ENCODE measurements around the gene FBXL7.

Gene FBXL7

DNA sequence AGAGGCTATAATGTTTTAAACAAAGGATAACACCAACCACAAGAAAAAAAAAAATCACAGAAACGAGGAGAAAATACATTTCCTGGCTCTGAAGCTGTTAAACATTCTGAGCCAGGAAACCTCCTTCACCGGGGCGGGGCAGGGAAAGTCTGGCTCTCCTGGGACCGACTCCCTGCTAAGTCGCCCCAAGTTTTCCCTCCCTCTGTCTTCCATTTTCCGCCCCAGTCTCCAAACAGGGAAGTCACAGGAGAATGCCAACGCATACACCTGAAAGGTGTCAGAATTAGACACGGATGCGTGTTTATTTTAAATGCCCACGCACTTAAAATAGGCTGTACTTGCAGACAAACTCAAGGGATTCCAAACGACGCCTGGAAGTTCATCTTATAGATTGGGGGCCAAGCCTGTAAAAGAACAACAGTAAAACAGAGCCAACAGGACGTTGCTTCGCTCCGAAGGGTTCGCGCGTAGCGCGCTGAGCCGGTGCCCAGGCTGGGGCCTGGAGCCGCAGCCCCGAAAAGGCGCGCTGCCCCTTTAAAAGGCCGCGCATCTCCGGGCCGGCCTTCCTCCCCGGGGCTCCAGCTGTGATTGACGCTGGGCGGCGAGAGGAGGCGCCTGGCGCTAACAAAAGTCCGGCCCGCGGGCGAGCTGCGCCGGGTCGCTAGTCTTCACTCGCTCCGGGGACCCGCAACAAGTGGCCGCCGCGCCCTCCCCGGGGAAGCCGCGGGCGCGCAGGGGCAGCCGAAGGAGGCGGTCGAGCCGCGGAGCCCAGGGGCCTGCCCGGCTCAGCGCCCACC is at the start of gene FBXL7:
TSS of gene FBXL7 (plus strand) at position 653 of the 797 bp plus-strand sequence.
- DNase-seq = no peak

DNA sequence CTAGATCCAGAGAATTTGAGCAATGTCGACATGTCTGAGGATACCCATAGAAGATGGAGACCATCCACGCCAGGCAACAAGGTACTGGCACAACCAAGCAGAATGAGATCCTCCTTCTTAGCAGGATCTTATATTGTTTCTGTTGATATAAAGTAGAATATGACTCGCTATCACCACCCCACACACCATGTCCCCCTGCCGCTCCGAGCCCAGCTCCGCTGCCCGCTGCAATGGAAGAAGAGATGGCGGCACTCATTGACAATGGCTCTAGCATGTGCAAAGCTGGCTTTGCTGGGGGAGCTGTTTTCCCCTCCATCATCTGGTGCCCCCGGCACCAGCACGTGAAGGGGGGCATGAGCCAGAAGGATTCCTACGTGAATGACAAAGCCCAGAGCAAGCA is 49.5 kb upstream of the FBXL7 start:
- DNase-seq = no peak

DNA sequence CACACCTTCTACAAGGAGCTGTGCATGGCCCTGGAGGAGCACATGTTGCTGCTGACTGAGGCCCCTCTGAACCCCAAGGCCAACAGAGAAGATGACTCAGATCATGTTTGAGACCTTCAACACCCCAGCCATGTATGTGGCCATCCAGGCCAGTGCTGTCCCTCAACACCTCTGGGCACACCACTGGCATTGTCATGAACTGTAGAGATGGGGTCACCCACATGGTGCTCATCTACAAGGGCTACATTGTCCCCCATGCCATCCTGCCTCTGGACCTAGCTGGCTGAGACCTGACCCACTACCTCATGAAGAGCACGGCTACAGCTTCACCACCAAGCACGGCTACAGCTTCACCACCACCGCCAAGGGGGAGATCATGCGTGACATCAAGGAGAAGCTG is 49.0 kb upstream of the FBXL7 start:
- DNase-seq = no peak

DNA sequence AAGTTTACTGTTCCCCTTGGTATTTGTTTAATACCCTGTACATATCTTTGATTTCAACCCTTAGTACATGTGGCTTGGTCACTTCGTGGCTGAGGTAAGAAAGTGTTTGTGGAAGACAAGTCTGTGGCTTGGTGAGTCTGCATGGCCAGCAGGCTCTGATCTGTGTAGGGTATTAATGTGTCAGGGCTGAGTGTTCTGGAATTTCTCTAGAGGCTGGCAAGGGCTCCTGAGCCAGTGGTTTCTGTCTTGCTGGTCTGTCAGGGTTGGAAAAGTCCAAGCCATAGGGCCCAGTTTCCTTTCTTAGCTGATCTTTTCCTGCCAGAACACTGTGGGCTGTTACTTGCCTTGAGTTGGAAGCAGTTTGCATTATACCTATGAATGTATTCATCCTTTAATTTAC is 48.0 kb upstream of the FBXL7 start:
- DNase-seq = no peak

DNA sequence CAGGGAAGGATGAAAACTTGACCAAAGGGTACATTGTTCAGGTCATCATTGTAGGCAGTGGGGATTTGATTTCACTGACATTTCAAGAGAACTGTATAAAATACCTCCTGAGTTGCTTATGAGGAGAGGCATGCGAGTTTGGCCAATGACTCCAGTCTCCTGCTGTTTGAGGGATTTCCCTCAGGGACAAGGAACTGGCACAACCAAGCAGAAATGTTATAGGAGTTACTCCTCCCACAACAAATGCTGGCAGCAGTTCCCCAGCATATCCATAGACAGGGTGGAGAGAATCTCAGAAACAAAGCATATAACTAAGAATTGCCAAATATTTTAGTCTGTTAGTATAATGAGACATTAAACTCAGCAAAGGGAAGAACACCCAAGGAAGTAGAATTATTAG is 47.2 kb upstream of the FBXL7 start:
- DNase-seq = no peak

DNA sequence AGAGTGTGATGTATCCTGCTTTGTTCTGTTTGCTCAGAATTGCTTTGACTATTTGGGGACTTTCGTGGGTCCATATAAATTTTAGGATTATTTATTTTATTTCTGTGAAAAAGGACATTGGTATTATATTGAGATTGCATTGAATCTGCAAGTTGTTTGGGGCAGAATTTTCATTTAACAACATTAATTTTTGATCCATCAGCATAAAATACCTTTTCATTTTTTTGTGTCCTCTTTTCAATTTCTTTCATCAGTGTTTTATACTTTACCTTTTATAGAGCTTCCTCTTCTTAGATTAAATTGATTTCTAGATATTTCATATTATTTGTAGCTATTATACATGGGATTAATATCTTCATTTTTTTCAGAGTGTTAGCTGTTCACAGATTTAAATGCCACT is 40.8 kb upstream of the FBXL7 start:
- no peak for DNase-seq

DNA sequence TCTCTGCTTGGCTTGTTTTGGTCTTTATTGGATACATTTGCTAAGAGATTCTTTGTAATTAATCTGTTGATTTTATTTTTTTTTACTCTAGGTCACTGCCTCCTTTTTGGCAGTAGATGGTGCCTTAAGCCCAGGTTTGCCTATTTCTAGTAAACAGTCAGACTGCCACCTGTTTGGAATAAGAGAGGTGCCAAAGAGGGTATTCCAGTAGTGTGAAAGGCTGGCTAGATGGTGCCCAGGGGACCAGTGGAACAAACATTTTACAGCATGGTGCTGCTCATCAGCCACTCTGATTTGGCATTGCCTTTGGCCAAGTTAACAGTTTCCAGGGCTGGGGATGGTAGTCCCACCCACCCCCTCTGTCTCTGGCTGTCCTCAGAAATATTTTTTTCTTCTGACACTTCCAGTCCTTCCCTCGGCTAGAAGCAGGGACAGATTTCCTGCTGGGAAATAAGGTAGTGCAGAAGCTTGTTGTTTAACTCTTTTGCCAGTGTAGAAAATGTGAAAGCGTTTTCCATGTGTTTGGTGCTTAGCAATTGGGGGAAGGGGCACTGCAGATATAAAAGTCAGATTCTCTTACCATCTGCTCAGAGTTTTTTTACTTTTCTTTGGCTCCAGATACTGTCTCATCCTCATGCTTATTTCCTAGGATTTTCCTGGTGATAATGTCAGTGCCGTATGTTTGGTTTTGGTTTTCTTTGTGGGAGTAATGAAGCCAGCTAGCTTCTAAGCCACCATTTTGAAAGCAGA is 36.6 kb upstream of the FBXL7 start:
- no peak for DNase-seq

DNA sequence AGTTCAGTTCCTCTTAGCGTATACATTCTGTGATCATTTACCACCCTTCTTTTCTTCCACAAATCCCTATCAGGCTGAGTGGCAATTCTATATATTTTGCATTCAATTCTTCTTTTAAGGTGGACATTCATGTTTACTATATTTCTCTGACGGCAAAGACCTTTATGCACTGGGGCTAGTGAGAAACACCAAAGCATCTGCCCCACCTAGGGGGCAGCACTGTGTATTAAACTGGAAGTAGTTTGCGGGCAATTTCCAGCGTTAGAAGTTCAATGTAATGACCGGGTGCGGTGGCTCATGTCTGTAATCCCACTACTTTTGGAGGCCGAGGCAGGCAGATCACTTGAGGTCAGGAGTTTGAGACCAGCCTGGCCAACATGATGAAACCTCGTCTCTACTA is 27.9 kb upstream of the FBXL7 start:
- no peak for DNase-seq

DNA sequence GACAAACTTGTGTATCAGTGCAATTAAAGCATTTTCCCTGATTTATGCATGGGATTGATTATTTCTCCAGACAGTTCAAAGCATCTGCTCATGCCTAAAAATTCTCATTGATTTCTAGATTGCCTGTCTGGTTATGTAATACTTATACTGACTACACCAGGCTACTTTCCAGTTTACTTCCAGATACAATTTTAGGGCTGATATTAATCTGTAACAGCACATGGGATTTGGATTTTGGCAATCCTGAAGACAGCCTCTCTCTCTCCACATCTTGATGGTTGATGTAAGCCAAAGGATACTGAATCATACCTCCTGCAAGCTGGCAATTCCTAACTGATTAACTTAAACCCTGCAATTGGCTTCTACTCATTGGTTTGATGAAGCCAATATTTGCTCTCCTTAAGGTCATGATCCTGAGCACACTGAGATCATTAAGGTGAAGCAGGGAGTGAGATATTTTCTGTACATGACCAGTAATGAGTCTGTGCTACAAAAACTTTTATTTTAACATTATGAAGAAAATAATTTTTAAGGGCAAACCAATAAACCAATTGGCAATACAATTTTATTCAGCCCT is 25.7 kb upstream of the FBXL7 start:
- DNase-seq = no peak

DNA sequence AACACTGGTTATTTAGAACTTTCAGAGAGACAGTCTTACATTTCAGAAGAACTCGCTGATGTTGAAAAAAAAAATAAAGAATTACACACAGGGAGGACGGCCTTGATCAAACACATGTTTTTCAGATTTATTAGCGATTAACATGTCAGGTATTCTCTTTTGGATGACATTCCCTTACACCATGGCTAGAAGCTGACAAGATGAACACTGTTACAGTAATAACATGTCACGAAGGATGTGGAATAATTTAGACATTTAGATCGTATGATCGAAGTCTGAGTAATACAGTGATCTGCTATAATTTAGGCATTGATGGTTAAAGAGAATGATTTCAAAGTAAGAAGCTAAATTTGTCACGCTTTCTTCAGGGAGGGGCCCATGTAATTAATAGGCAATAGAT is 24.6 kb upstream of the FBXL7 start:
- DNase-seq = no peak

DNA sequence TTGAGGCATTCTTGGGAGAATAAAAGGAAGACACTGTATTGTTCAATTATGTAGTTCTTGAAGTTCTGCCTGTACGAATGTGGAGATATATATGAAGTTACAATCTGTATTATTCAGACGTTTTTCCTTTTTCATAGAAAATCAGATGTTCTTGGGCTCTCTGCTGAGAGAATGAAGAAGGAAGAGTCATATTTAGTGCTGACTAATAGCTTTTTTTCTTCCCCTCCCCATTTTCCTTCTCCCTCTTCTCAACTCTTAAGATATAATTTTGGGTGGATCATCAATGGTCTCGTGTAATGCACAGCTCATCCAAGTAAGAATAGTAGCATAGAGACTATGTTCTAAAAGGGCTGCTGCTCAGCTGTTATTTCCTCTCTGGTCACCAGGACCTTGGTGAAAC is 23.0 kb upstream of the FBXL7 start:
- DNase-seq = no peak

DNA sequence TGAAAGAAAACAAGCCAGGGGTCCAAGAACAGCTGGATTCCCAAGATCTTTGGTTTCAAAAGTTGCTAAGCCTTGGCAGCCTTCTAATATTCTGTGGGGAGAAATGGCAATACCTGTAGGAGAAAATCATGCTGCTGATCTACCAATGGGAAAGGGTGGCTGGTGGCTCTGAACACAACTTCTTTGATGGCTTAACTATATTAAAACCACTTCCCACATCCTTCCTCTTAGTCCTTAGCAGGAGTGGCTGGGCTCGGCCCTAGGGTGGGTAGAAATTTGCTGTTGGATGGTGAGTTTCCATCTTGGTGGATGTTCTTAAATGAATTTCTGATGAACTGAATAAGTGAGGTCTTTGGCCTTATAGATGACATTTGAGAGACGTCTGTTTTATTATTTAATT is 19.5 kb upstream of the FBXL7 start:
- DNase-seq = no peak

DNA sequence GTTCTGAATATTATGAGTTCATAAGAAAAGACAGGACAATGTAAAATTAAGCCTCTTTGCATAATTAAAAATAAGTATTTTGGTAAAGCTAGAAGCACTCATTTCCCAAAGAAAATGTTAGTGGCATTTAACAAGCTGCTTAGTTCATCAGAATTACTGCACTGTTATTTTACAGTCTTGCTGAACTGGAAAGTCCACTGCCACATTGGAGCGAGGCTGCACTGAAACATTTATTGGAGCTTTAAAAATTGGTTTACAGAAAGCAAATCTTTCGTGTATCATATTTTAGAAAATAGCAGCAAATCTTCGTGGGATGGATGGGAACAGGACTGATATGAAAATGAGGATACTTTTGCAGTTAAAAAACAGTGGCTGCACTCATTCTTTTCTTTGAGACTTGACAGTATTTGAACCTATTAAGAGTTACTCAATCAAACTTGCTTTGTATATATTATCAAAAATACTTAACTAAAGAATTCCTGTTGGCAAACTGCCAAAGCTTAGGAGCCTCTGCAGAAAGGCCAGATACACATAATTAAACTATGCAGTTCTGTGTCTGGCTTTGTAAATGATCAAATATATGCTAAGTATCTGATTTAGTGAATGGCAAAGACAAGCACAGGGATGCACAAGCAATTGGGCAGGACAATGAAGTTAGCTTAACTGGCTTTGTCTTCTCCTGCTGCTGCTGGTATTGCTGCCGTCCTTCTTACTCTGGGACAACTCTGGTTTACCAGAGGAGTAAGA is 16.5 kb upstream of the FBXL7 start:
- no peak for DNase-seq

DNA sequence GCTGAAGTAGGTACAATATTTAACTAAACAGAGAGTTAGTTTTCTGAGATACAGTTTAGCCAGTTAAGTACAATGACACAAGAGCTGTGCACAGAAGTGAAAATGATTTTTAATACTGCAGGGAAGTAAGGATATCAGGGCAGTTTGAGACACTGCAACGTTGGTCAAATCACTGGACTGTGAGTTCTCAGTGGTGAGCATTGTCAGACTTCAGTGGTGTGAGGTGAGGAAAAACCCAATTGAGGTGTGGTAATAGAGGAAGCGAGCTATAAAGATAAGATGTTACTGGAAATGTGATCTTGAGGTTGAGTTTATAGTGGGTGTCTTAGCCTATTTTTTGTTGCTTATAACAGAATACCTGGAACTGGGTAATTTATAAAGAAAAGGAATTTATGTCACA is 12.8 kb upstream of the FBXL7 start:
- no peak for DNase-seq

DNA sequence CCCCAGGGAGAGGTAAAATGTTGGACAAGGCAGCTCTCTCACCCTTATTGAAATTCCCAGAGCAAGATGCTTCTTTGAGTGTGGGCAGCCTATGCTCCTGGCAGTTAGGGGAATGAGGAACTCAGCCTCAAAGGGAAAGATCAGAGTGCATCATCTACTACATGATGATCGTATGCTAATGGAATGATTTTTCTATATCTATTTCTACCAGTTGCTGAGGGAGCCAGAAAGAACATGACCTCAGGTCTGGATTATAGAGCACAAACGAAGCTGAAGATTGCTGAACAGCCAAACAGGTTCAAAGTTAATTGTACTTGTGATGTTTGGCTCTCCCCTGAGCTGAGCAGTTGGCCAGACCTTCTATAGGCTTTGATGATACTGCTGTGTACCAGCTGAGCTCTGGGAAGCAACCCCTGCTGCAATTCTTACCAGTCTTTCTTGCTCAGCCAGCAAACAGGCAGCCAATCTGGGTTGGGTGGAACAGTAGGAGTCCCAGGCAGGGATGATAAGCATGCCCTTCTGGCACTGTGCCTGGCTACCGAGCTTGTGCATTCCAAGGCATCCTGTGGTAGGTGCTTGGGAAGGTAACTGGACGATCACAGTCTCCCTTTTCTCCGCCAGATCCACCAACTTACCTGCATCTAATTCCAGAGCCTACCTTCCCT is 10.3 kb upstream of the FBXL7 start:
- DNase-seq = no peak

DNA sequence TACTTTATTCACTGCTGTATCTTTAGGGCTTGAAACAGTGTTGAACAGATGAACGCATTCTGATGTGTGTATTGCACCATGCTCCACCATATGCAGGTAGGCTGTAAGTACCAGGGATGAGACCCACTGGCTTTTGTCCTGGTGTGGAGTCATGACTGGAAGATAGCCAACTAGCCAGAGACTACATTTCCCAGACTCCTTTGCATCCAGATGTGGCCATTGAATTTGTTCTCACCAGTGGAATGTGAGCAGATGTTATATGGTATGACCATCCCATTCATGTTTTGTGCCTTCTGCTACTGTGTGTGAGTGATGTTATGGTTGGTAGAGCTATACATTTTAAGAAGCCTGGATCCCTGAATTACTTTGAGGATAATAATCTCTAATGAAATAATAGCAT is 7.4 kb upstream of the FBXL7 start:
- no peak for DNase-seq

DNA sequence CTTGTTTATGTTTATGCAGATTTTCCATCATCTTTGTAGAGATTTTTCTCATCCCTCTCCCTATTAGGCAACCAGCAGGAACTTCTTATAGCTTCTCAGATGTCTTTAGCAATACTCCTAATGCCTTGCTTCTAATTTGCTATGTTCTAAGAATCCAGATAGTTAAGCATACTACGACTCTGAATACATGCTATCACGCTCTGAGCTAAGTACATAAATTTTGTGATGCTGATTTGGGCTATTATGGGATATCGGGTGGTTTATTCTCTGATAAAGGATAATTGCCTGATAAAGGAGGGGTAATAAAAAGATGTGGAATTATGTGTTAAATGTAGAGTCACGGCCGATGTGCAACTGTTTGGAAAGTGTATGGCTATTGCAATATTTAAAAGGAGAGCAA is 6.5 kb upstream of the FBXL7 start:
- DNase-seq = no peak

DNA sequence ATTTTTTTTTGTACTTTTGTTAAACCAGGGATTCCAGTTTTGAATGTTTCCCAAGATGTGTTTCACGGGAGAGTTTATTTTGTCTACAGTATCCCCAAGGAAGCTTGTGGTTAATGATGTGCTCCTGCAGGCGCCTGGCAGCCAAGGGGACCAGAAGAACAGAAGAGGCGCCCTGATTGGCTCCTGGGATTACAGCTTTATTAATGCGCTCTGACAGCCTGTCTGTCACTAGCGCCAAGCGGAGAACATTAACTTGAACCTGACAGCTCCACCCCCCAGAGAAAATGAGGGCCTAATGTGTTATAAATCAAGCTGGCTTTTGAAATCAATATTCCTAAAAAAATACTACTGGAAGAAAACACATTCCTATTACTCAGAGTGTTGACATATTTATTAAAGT is 5.0 kb upstream of the FBXL7 start:
- no peak for DNase-seq

DNA sequence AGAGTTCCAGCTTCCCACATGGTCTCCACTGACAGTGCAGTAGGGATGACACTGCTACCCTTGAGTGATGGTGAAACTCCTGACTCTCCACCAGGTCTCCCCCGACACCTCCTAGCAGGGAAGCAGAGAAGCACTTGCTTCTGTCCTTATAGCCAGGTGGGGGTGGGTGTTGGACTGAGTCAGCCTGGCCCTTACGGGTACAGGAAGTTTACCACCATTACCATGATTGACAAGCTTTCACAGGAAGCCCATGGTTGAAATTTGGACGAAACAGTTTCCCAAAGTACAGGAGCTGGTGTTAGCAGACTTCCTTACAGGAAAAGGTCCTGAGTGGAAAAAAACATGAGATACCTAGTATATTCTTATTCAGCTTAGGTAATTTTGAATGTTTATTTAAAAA is 3.1 kb upstream of the FBXL7 start:
- no peak for DNase-seq

DNA sequence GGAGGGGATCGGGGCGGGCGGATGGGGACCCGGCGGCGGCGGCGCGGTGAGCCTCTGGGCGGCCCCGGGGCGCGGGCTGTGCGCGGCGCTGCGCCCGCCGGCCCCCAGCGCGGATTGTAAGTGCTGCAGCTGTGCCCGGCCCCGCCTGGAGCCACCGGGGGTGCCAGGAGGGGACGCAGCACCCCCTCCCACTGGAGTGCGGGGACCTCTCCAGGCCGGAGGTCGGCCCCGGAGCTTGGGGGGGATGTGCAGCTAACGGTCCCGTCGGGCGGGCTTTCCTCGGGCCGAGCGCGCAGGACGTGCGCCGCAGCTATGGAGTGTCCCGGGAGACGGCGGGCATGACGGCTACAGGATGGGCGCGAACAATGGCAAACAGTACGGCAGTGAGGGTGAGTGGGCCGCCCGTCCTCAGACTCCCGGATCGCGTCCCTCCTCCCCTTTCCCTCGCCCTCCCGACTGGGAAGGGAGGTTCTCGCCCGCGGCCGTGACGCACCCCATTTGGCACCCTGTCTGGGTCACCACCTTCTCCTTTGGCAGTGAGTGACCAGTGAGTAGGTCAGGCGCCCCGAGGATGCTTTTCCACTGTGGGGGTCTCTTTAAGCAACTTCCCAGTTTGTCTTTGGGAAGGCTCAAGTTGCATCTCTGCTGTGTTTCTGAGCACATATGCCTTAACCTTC is 483 bp downstream of the FBXL7 start:
- no peak for DNase-seq

DNA sequence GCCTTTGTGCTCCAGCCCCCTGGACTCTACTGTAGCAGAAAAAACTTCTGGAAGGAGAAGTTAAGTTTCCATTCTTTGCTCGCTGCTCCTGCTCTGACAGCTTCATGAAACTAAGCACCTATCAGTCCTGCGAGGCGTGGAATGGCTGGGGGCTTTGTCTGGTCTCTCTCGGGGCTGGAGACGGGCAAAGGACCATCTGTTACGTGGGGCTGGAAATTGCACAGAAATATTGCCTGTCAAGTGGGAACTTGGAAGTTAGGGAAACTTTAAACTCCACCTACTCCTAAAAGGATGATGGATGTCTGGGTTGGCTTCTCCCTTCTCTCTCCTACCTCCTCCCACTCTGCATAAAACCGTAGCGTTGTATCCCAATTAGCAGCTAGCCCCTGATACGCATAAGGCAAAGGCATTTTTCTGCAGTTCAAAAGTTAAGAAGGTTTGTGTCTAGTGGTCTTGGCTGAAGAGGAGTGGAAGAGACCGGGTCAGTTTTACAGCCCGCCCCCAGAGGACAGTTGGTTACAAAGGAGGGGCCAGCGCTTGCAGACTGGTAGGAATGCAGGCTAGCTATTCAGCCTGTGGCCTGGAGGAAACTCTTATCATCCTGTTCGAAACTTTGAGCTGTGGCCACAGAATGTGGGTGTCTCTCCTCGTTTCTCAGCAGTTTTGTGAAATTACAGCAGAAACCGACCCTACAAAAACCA is 1.3 kb downstream of the FBXL7 start:
- no peak for DNase-seq

DNA sequence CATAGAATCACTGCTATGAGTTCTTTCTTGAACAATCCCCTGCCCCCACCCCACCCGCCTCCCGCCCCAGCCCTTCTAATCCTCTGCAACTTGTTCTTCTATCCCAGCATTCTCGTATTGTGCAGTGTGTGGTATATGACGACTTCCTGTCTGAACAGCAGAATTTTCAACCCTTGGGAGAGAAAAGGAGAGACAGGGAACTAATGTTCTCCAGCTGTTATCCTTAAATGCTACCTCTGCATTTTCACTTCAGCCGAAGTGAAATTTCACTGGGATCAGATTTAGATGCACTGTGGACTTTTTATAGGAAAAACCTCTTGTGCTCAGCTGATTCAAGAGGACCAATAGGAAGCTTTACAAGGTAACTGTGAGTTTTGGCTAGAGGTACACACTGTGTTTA is 2.2 kb downstream of the FBXL7 start:
- DNase-seq = no peak

Data from activated CD4-positive, alpha-beta T cell treated with anti-CD3 and anti-CD28 coated beads for 4 hours (primary cell).